SK-N-SH treated with all-trans-retinoic acid at 6 μM for 48 hours (cell line): ENCODE measurements around the gene FMOD.

Experiments
- ATAC-seq: fragments of 200-7000 bp; cut with Tn5 transposase; 3 replicates; pipeline ENCODE4 v1.9.1; 2020; ENCODE audit warnings: mild to moderate bottlenecking, moderate library complexity
- BACH2 ChIP-seq: fragments of 250-450 bp; sonication (Bioruptor Pico); IDR thresholded peaks from 2 replicates; pipeline ENCODE4 v1.9.0; 2021; ENCODE audit warnings: mild to moderate bottlenecking, borderline replicate concordance
- CSDC2 ChIP-seq: fragments of 250-450 bp; sonication (Bioruptor Pico); IDR thresholded peaks from 2 replicates; pipeline ENCODE4 v1.5.0; 2020; ENCODE audit warnings: mild to moderate bottlenecking, moderate library complexity
- ESRRG ChIP-seq: fragments of 250-450 bp; sonication (Bioruptor Pico); IDR thresholded peaks from 2 replicates; pipeline ENCODE4 v1.6.1; 2021; ENCODE audit warnings: mild to moderate bottlenecking
- GLIS3 ChIP-seq: fragments of 250-450 bp; sonication (Bioruptor Pico); IDR thresholded peaks from 2 replicates; pipeline ENCODE4 v1.5.0; 2020; ENCODE audit warnings: mild to moderate bottlenecking, moderate library complexity
- ISL1 ChIP-seq: fragments of 250-450 bp; sonication (Bioruptor Pico); IDR thresholded peaks from 2 replicates; pipeline ENCODE4 v2.1.2; 2022; ENCODE audit warnings: mild to moderate bottlenecking, moderate library complexity
- OSR1 ChIP-seq: fragments of 250-450 bp; sonication (Bioruptor Pico); IDR thresholded peaks from 2 replicates; pipeline ENCODE4 v1.8.0; 2022; ENCODE audit warnings: moderate library complexity, mild to moderate bottlenecking, inconsistent platforms
- PPARA ChIP-seq: fragments of 250-450 bp; sonication (Bioruptor Pico); IDR thresholded peaks from 2 replicates; pipeline ENCODE4 v1.5.0; 2020; ENCODE audit warnings: mild to moderate bottlenecking, borderline replicate concordance
- RARB ChIP-seq: fragments of 250-450 bp; sonication (Bioruptor Pico); IDR thresholded peaks from 2 replicates; pipeline ENCODE4 v1.8.0; 2021; ENCODE audit warnings: mild to moderate bottlenecking, moderate library complexity
- SNAI2 ChIP-seq: fragments of 250-450 bp; sonication (Bioruptor Pico); IDR thresholded peaks from 2 replicates; pipeline ENCODE4 v1.5.0; 2020; ENCODE audit warnings: mild to moderate bottlenecking, moderate library complexity
- TCF4 ChIP-seq: fragments of 250-450 bp; sonication (Bioruptor Pico); IDR thresholded peaks from 2 replicates; pipeline ENCODE4 v1.8.0; 2021; ENCODE audit warnings: mild to moderate bottlenecking, moderate library complexity, borderline replicate concordance
- ZC3H10 ChIP-seq: fragments of 250-450 bp; sonication (Bioruptor Pico); IDR thresholded peaks from 2 replicates; pipeline ENCODE4 v1.5.1; 2021; ENCODE audit warnings: mild to moderate bottlenecking, moderate library complexity
- ZFP3 ChIP-seq: fragments of 250-450 bp; sonication (Bioruptor Pico); IDR thresholded peaks from 2 replicates; pipeline ENCODE4 v1.5.0; 2020; ENCODE audit warnings: mild to moderate bottlenecking, moderate library complexity
- ZFP30 ChIP-seq: fragments of 450-650 bp; formaldehyde crosslinking; IDR thresholded peaks from 2 replicates; pipeline ENCODE4 v1.5.0; 2022; ENCODE audit warnings: mild to moderate bottlenecking, moderate library complexity
- ZNF565 ChIP-seq: fragments of 450-650 bp; formaldehyde crosslinking; conservative IDR thresholded peaks from 2 replicates; pipeline ENCODE4 v1.5.0; 2020; ENCODE audit warnings: low read depth, mild to moderate bottlenecking, moderate library complexity
- ZNF8 ChIP-seq: fragments of 450-650 bp; formaldehyde crosslinking; IDR thresholded peaks from 2 replicates; pipeline ENCODE4 v1.5.0; 2020; ENCODE audit warnings: mild to moderate bottlenecking, moderate library complexity
- TF ChIP-seq, protein P1 (sequence below): fragments of 250-450 bp; sonication (Bioruptor Pico); IDR thresholded peaks from 2 replicates; pipeline ENCODE4 v1.8.0; 2020; ENCODE audit warnings: mild to moderate bottlenecking, moderate library complexity, borderline replicate concordance
- TF ChIP-seq, protein P2 (sequence below): fragments of 250-450 bp; sonication (Bioruptor Pico); IDR thresholded peaks from 2 replicates; pipeline ENCODE4 v1.5.0; 2020; ENCODE audit warnings: mild to moderate bottlenecking, moderate library complexity
- TF ChIP-seq, protein P3 (sequence below): fragments of 250-450 bp; sonication (Bioruptor Pico); IDR thresholded peaks from 2 replicates; pipeline ENCODE4 v1.5.1; 2021; ENCODE audit warnings: mild to moderate bottlenecking, moderate library complexity

The FMOD gene

DNA sequence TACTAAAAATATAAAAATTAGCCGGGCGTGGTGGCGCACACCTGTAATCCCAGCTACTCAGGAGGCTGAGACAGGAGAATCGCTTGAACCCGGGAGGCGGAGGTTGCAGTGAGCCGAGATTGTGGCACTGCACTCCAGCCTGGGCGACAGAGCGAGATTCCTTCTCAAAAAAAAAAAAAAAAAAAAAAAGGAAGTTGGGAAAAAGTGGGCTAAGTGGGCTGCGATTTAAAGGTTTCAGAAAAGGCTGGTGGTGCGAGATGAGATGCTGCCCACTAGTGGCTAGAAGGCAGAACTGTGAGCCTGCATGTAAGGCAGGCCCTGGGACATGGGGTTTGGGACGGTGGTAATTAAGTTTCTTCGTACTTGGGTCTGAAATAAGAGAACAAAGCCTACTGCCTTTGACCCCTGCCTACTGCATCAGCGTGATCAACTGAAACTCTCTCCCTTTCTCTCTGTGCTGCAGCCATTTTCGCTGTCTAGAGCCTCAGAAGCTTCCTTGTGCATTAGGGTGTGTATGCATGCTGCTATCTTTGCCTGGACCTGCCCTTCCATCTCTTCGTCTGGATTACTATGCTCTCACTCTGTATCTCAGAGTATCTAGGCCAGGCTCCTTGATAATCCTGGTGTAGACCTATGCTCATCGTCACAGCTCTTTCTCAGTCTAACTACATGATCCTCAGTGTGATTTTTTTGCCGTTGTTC, 12.4 kb downstream of the FMOD start:
- TF ChIP-seq, protein P1, sequence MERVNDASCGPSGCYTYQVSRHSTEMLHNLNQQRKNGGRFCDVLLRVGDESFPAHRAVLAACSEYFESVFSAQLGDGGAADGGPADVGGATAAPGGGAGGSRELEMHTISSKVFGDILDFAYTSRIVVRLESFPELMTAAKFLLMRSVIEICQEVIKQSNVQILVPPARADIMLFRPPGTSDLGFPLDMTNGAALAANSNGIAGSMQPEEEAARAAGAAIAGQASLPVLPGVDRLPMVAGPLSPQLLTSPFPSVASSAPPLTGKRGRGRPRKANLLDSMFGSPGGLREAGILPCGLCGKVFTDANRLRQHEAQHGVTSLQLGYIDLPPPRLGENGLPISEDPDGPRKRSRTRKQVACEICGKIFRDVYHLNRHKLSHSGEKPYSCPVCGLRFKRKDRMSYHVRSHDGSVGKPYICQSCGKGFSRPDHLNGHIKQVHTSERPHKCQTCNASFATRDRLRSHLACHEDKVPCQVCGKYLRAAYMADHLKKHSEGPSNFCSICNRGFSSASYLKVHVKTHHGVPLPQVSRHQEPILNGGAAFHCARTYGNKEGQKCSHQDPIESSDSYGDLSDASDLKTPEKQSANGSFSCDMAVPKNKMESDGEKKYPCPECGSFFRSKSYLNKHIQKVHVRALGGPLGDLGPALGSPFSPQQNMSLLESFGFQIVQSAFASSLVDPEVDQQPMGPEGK: no peak
- TF ChIP-seq ZFP30: no peak
- no peak for TF ChIP-seq ISL1 (CRISPR knock-in tag)
- peak; percentile 65 for ATAC-seq

DNA sequence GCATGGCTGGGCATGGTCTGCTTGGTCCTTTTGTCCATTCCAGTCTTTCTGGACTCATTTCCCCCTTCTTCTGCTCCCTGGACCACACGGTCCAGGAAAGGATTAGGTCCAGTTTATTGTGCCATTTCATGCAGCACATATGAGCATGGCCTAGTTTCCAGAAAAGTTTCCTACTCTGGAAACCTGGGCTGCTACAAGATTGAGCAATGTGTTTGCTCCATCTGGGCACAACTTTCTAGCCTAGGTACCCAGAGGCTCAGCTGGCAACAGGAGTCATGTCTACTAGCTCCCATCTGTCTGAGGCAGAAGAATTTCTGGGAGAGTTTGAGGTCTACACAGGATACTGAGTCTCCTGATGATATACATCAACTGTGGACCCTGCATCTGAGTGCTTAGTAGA, 14.8 kb downstream of the FMOD start:
- TF ChIP-seq, protein P1: no peak
- TF ChIP-seq CSDC2 (CRISPR knock-in tag): no peak
- no peak for TF ChIP-seq RARB (CRISPR knock-in tag)
- no peak for TF ChIP-seq BACH2
- TF ChIP-seq ZFP30: no peak
- no peak for TF ChIP-seq ISL1 (CRISPR knock-in tag)
- no peak for TF ChIP-seq GLIS3 (CRISPR knock-in tag)
- no peak for TF ChIP-seq PPARA (CRISPR knock-in tag)
- no peak for TF ChIP-seq ZC3H10
- TF ChIP-seq SNAI2 (CRISPR knock-in tag): no peak
- no peak for TF ChIP-seq ZNF565 (CRISPR knock-in tag)
- TF ChIP-seq ZFP3 (CRISPR knock-in tag): no peak
- no peak for TF ChIP-seq OSR1
- no peak for TF ChIP-seq ESRRG
- no peak for TF ChIP-seq ZNF8 (CRISPR knock-in tag)
- TF ChIP-seq, protein P2, sequence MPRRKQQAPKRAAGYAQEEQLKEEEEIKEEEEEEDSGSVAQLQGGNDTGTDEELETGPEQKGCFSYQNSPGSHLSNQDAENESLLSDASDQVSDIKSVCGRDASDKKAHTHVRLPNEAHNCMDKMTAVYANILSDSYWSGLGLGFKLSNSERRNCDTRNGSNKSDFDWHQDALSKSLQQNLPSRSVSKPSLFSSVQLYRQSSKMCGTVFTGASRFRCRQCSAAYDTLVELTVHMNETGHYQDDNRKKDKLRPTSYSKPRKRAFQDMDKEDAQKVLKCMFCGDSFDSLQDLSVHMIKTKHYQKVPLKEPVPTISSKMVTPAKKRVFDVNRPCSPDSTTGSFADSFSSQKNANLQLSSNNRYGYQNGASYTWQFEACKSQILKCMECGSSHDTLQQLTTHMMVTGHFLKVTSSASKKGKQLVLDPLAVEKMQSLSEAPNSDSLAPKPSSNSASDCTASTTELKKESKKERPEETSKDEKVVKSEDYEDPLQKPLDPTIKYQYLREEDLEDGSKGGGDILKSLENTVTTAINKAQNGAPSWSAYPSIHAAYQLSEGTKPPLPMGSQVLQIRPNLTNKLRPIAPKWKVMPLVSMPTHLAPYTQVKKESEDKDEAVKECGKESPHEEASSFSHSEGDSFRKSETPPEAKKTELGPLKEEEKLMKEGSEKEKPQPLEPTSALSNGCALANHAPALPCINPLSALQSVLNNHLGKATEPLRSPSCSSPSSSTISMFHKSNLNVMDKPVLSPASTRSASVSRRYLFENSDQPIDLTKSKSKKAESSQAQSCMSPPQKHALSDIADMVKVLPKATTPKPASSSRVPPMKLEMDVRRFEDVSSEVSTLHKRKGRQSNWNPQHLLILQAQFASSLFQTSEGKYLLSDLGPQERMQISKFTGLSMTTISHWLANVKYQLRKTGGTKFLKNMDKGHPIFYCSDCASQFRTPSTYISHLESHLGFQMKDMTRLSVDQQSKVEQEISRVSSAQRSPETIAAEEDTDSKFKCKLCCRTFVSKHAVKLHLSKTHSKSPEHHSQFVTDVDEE (CRISPR knock-in tag): no peak
- ATAC-seq: no peak

DNA sequence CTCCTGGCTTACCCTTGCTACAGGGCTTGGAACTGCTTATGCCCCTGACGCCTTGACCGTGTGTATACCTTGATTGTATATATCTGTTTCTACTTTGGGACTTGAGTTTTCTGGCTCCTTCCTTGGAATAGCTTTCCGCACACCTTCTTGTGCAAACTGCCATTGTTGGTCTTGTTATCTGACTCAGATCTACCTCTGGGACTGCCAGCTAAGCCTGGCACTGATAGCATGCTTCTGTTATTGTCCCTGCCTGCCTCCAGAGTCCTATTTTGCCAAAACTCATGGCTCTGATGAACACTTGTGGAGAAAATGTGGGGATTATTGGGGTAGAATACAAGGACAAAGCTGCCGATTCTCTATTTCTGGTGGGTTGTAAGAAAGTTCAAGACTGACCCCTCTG, 15.4 kb downstream of the FMOD start:
- no peak for TF ChIP-seq OSR1
- TF ChIP-seq, protein P2 (CRISPR knock-in tag): no peak
- TF ChIP-seq, protein P3, sequence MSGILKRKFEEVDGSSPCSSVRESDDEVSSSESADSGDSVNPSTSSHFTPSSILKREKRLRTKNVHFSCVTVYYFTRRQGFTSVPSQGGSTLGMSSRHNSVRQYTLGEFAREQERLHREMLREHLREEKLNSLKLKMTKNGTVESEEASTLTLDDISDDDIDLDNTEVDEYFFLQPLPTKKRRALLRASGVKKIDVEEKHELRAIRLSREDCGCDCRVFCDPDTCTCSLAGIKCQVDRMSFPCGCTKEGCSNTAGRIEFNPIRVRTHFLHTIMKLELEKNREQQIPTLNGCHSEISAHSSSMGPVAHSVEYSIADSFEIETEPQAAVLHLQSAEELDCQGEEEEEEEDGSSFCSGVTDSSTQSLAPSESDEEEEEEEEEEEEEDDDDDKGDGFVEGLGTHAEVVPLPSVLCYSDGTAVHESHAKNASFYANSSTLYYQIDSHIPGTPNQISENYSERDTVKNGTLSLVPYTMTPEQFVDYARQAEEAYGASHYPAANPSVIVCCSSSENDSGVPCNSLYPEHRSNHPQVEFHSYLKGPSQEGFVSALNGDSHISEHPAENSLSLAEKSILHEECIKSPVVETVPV (CRISPR knock-in tag): no peak
- no peak for TF ChIP-seq ISL1 (CRISPR knock-in tag)
- TF ChIP-seq PPARA (CRISPR knock-in tag): no peak
- TF ChIP-seq ZNF8 (CRISPR knock-in tag): no peak
- TF ChIP-seq SNAI2 (CRISPR knock-in tag): no peak
- no peak for TF ChIP-seq BACH2
- TF ChIP-seq ZFP3 (CRISPR knock-in tag): no peak
- TF ChIP-seq ZC3H10: no peak
- TF ChIP-seq TCF4: no peak
- ATAC-seq: no peak
